ENCODE measurements around the gene TYK2.
"Not testable (repeated sequence)": the region's sequence is repeated elsewhere in the genome, so short reads cannot be mapped to it uniquely, and the experiment has no call there.

The TYK2 gene

GRCh38 chr19:10380313-10381102 is at the start of gene TYK2:
TYK2 (minus strand) TSS chr19:10380572; CDS start chr19:10378406, 2,166 bp downstream.
- peak; percentile 98 for DNase-seq

GRCh38 chr19:10428996-10429381 is 48.6 kb upstream of the TYK2 start:
- DNase-seq = no peak

GRCh38 chr19:10427169-10427568 is 46.8 kb upstream of the TYK2 start:
- no peak for DNase-seq

GRCh38 chr19:10424011-10424637 is 43.8 kb upstream of the TYK2 start:
- peak; percentile 72 for DNase-seq

- no peak for DNase-seq
Observed at GRCh38 chr19:10422846-10423245, 42.5 kb upstream of the TYK2 start.

- DNase-seq = no peak
Observed at GRCh38 chr19:10422046-10422461, 41.7 kb upstream of the TYK2 start.

- DNase-seq = peak; percentile 38
Observed at GRCh38 chr19:10421240-10422045, 41.1 kb upstream of the TYK2 start.

GRCh38 chr19:10420444-10421239 is 40.3 kb upstream of the TYK2 start, which contains the start of gene PDE4A:
PDE4A (plus strand) TSS chr19:10420538; CDS start chr19:10420765, 227 bp downstream.
- peak; percentile 64 for DNase-seq

- peak; percentile 65 for DNase-seq
Observed at GRCh38 chr19:10419646-10420443, 39.5 kb upstream of the TYK2 start.

- DNase-seq = no peak
Observed at GRCh38 chr19:10419200-10419645, 38.9 kb upstream of the TYK2 start.

- peak; percentile 42 for DNase-seq
Observed at GRCh38 chr19:10418485-10419199, 38.3 kb upstream of the TYK2 start.

GRCh38 chr19:10418235-10418484 is 37.8 kb upstream of the TYK2 start:
- no peak for DNase-seq

GRCh38 chr19:10417541-10418234 is 37.3 kb upstream of the TYK2 start:
- no peak for DNase-seq

- peak; percentile 96 for DNase-seq
Observed at GRCh38 chr19:10416380-10417257, 36.2 kb upstream of the TYK2 start.

- no peak for DNase-seq
Observed at GRCh38 chr19:10416083-10416379, 35.7 kb upstream of the TYK2 start.

- peak; percentile 75 for DNase-seq
Observed at GRCh38 chr19:10412257-10412977, 32.0 kb upstream of the TYK2 start.

- DNase-seq = not testable (repeated sequence)
Observed at GRCh38 chr19:10411224-10411623, 30.9 kb upstream of the TYK2 start.

GRCh38 chr19:10408511-10409283 is 28.3 kb upstream of the TYK2 start:
- peak; percentile 66 for DNase-seq

Data from CD4-positive, alpha-beta T cell treated with Interleukin-17A for 1 hour (primary cell).